ENCODE measurements around the gene TBL1X. TPM values are rescaled to one million over a fixed set of nuclear protein-coding genes. Genes with fewer than 3 reads are reported as not detected.

TBL1X gene
- total RNA-seq, 1 donor from 2014 or later, result 32.5 TPM

GRCh38 chrX:9664224-9664623 lies 199.4 kb downstream of the TBL1X start:
- DNase-seq (ENCODE audit: low read depth, low spot score), result no peak
- Mint-ChIP-seq H3K4me3 (no peak overlapping the region), H3K4me1 (no peaks in the 10 kb centered on the region), H3K9me3 (peaks cover 7% of the 10 kb centered on the region), H3K27me3 (ENCODE audit: low read depth) (no peaks in the 10 kb centered on the region), H3K36me3 (ENCODE audit: low read depth) (peaks cover 17% of the 10 kb centered on the region), H3K27ac (ENCODE audit: unreplicated experiment) (no peak overlapping the region)
- no peak for TF ChIP-seq CTCF (conservative IDR thresholded peaks at IDR 0.05)

GRCh38 chrX:9665113-9665512 lies 200.3 kb downstream of the TBL1X start:
- H3K4me1 Mint-ChIP-seq, result peaks cover 6% of the 10 kb centered on the region
- H3K36me3 Mint-ChIP-seq (ENCODE audit: low read depth), result peaks cover 14% of the 10 kb centered on the region
- H3K4me3 Mint-ChIP-seq, result no peak overlapping the region
- H3K9me3 Mint-ChIP-seq, result peaks cover 7% of the 10 kb centered on the region
- no peak for DNase-seq (ENCODE audit: low read depth, low spot score)
- H3K27ac Mint-ChIP-seq (ENCODE audit: unreplicated experiment), result no peak overlapping the region
- TF ChIP-seq CTCF (conservative IDR thresholded peaks at IDR 0.05), result no peak
- H3K27me3 Mint-ChIP-seq (ENCODE audit: low read depth), result no peaks in the 10 kb centered on the region

GRCh38 chrX:9668537-9668936 lies 203.7 kb downstream of the TBL1X start:
- no peaks in the 10 kb centered on the region for H3K27me3 Mint-ChIP-seq (ENCODE audit: low read depth)
- no peak for TF ChIP-seq CTCF (conservative IDR thresholded peaks at IDR 0.05)
- no peak overlapping the region for H3K27ac Mint-ChIP-seq (ENCODE audit: unreplicated experiment)
- peaks cover 16% of the 10 kb centered on the region for H3K4me1 Mint-ChIP-seq
- peaks cover 23% of the 10 kb centered on the region for H3K36me3 Mint-ChIP-seq (ENCODE audit: low read depth)
- no peak overlapping the region for H3K4me3 Mint-ChIP-seq
- peaks cover 11% of the 10 kb centered on the region for H3K9me3 Mint-ChIP-seq
- DNase-seq (ENCODE audit: low read depth, low spot score), result no peak

- peaks cover 16% of the 10 kb centered on the region for H3K4me1 Mint-ChIP-seq
- no peak for TF ChIP-seq CTCF (conservative IDR thresholded peaks at IDR 0.05)
- peak overlapping the region; percentile 1 for H3K4me3 Mint-ChIP-seq
- peaks cover 15% of the 10 kb centered on the region for H3K9me3 Mint-ChIP-seq
- no peak overlapping the region for H3K27ac Mint-ChIP-seq (ENCODE audit: unreplicated experiment)
- no peak for DNase-seq (ENCODE audit: low read depth, low spot score)
- H3K36me3 Mint-ChIP-seq (ENCODE audit: low read depth), result peaks cover 24% of the 10 kb centered on the region
- no peaks in the 10 kb centered on the region for H3K27me3 Mint-ChIP-seq (ENCODE audit: low read depth)
Observed at GRCh38 chrX:9670136-9670814, 205.4 kb downstream of the TBL1X start.

- Mint-ChIP-seq H3K4me3 (no peak overlapping the region), H3K27ac (ENCODE audit: unreplicated experiment) (peak overlapping the region; percentile 73), H3K36me3 (ENCODE audit: low read depth) (peaks cover 25% of the 10 kb centered on the region), H3K27me3 (ENCODE audit: low read depth) (no peaks in the 10 kb centered on the region), H3K9me3 (peaks cover 12% of the 10 kb centered on the region), H3K4me1 (peaks cover 16% of the 10 kb centered on the region)
- no peak for TF ChIP-seq CTCF (conservative IDR thresholded peaks at IDR 0.05)
- DNase-seq (ENCODE audit: low read depth, low spot score), result no peak
Observed at GRCh38 chrX:9671998-9672397, 207.1 kb downstream of the TBL1X start.

Measured in neural crest cell (in vitro differentiated cells).